H1 (cell line): Measurements from ENCODE around the gene TLR1. TPM values are rescaled to one million over a fixed set of nuclear protein-coding genes. Genes with fewer than 3 reads are reported as not detected.

ENCODE experiments used
- CTCF ChIA-PET: fragments of 300-600 bp; sonication (Branson Sonifier 250); formaldehyde crosslinking; loops from one replicate; lab custom pipeline; 2021; ENCODE audit not compliant: partially characterized antibody; lab: Charles Lee
- POLR2A ChIA-PET: fragments of 300-600 bp; sonication (Branson Sonifier 250); formaldehyde crosslinking; loops from one replicate; lab custom pipeline; 2021; ENCODE audit warnings: inconsistent platforms; ENCODE audit not compliant: partially characterized antibody; lab: Charles Lee
- DNase-seq, 2 experiments: peaks; one replicate each; pipeline versions ENCODE4 v3.0.0 to v3.0.0-alpha.2; 2010 to 2022; ENCODE audit warnings: low spot score in 2 of 2, low read depth in 1 of 2, mixed read lengths in 1 of 2
- FAIRE-seq: peaks from 2 replicates; lab custom pipeline; 2011; peaks lifted over from hg19 to GRCh38; lab: Jason Lieb, UNC
- H2AFZ ChIP-seq: 2 replicates; pipeline ENCODE4 v1.8.1; 2012; ENCODE audit warnings: low read length, inconsistent platforms
- H2AK5ac ChIP-seq: 2 replicates; pipeline ENCODE4 v1.6.1; 2013; ENCODE audit warnings: low read depth, low read length
- H2BK120ac ChIP-seq: replicated peaks from 2 replicates; pipeline ENCODE3; 2013; ENCODE audit warnings: low read depth, low read length, inconsistent platforms
- H2BK12ac ChIP-seq: 2 replicates; pipeline ENCODE4 v1.6.1; 2013; ENCODE audit warnings: low read depth, low read length
- H2BK15ac ChIP-seq: 2 replicates; pipeline ENCODE4 v1.6.1; 2013; ENCODE audit warnings: low read length
- H2BK20ac ChIP-seq: 2 replicates; pipeline ENCODE4 v1.6.1; 2013; ENCODE audit warnings: low read length
- H2BK5ac ChIP-seq: 2 replicates; pipeline ENCODE4 v1.6.1; 2013; ENCODE audit warnings: low read depth, low read length
- H3K14ac ChIP-seq: 2 replicates; pipeline ENCODE4 v1.6.1; 2013; ENCODE audit warnings: inconsistent platforms; ENCODE audit not compliant: insufficient read length
- H3K18ac ChIP-seq: 2 replicates; pipeline ENCODE4 v1.6.1; 2013; ENCODE audit warnings: low read length; ENCODE audit errors: extremely low read depth
- H3K23ac ChIP-seq: 2 replicates; pipeline ENCODE4 v1.6.1; 2013; ENCODE audit warnings: inconsistent platforms; ENCODE audit not compliant: insufficient read length
- H3K23me2 ChIP-seq: 2 replicates; pipeline ENCODE4 v1.6.1; 2013; ENCODE audit warnings: low read depth, low read length
- H3K27ac ChIP-seq: 2 replicates; pipeline ENCODE4 v1.6.1; 2011; ENCODE audit warnings: low read depth, low read length, inconsistent platforms
- H3K27me3 ChIP-seq, 4 experiments: replicated peaks in 1 of 4; 1 replicate in 1 of 4; 2 replicates in 3 of 4; pipeline versions ENCODE4 v1.6.1 to v1.8.1; 2011 to 2013; ENCODE audit warnings: low read length in 3 of 4, mild to moderate bottlenecking in 3 of 4, inconsistent platforms in 2 of 4, mixed read lengths in 2 of 4, moderate library complexity in 1 of 4; ENCODE audit not compliant: control insufficient read depth in 3 of 4, insufficient read depth in 3 of 4; ENCODE audit errors: extremely low read depth in 1 of 4
- H3K36me3 ChIP-seq, 4 experiments: 2 replicates each; pipeline versions ENCODE4 v1.6.1 to v1.8.1; 2011 to 2013; ENCODE audit warnings: mild to moderate bottlenecking in 4 of 4, low read length in 3 of 4, moderate library complexity in 2 of 4, control low read depth in 1 of 4, inconsistent platforms in 1 of 4; ENCODE audit not compliant: insufficient read depth in 4 of 4, control insufficient read depth in 2 of 4
- H3K4ac ChIP-seq: replicated peaks from 2 replicates; pipeline ENCODE3; 2013; ENCODE audit warnings: low read length, low read depth, mixed read lengths, inconsistent platforms; ENCODE audit not compliant: insufficient read length
- H3K4me1 ChIP-seq, 4 experiments: replicated peaks in 1 of 4; 1 replicate in 1 of 4; 2 replicates in 3 of 4; pipeline versions ENCODE4 v1.6.1 to v1.8.1; 2011 to 2013; ENCODE audit warnings: low read length in 3 of 4, inconsistent platforms in 2 of 4, mixed read lengths in 1 of 4; ENCODE audit not compliant: insufficient read depth in 4 of 4, control insufficient read depth in 3 of 4
- H3K4me2 ChIP-seq, 2 experiments: 2 replicates each; pipeline versions ENCODE4 v1.6.1 to v1.8.1; 2011 to 2013; ENCODE audit warnings: low read depth in 2 of 2, low read length in 2 of 2, control low read depth in 1 of 2, inconsistent platforms in 1 of 2, mild to moderate bottlenecking in 1 of 2; ENCODE audit not compliant: insufficient read depth in 1 of 2
- H3K4me3 ChIP-seq, 4 experiments: fragments of 200-600, 300-600 bp in 1 of 4; sonication (generic), shearing (Covaris generic), sonication (Bioruptor Twin) in 1 of 4; 2 replicates each; pipeline versions ENCODE4 v1.5.1 to v1.8.1; 2011 to 2016; ENCODE audit warnings: low read length in 4 of 4, low read depth in 3 of 4, control low read depth in 2 of 4, inconsistent platforms in 2 of 4, mild to moderate bottlenecking in 2 of 4, mixed read lengths in 1 of 4, moderate library complexity in 1 of 4; ENCODE audit not compliant: insufficient read depth in 2 of 4; ENCODE audit errors: extremely low read depth in 1 of 4
- H3K56ac ChIP-seq: replicated peaks from 2 replicates; pipeline ENCODE3; 2013; ENCODE audit warnings: low read depth, mild to moderate bottlenecking, mixed read lengths, low read length, inconsistent platforms; ENCODE audit not compliant: insufficient read length
- H3K79me1 ChIP-seq: 2 replicates; pipeline ENCODE4 v1.6.1; 2013; ENCODE audit warnings: low read depth, low read length, control low read depth
- H3K79me2 ChIP-seq, 2 experiments: 2 replicates each; pipeline versions ENCODE4 v1.6.1 to v1.8.1; 2012 to 2013; ENCODE audit warnings: low read length in 2 of 2, mild to moderate bottlenecking in 2 of 2, inconsistent platforms in 1 of 2; ENCODE audit not compliant: insufficient read depth in 2 of 2, control insufficient read depth in 1 of 2
- H3K9ac ChIP-seq, 4 experiments: replicated peaks in 1 of 4; 1 replicate in 1 of 4; 2 replicates in 3 of 4; pipeline versions ENCODE4 v1.6.1 to v1.8.1; 2011 to 2013; ENCODE audit warnings: low read depth in 3 of 4, low read length in 3 of 4, control low read depth in 2 of 4, mild to moderate bottlenecking in 2 of 4, moderate library complexity in 2 of 4, inconsistent platforms in 1 of 4; ENCODE audit errors: extremely low read depth in 1 of 4
- H3K9me3 ChIP-seq, 2 experiments: 2 replicates each; pipeline versions ENCODE4 v1.6.1 to v1.8.1; 2012 to 2013; ENCODE audit warnings: mild to moderate bottlenecking in 2 of 2, moderate library complexity in 2 of 2, control low read depth in 1 of 2, inconsistent platforms in 1 of 2, low read depth in 1 of 2, low read length in 1 of 2, mixed read lengths in 1 of 2; ENCODE audit not compliant: insufficient read depth in 2 of 2
- H4K20me1 ChIP-seq, 2 experiments: replicated peaks in 1 of 2; 2 replicates each; pipeline versions ENCODE3 to v1.8.1; 2011 to 2013; ENCODE audit warnings: inconsistent platforms in 2 of 2, low read length in 2 of 2, mild to moderate bottlenecking in 1 of 2; ENCODE audit not compliant: insufficient read depth in 2 of 2, control insufficient read depth in 1 of 2
- H4K5ac ChIP-seq: 2 replicates; pipeline ENCODE4 v1.6.1; 2013; ENCODE audit warnings: low read length, low read depth, mixed read lengths, inconsistent platforms; ENCODE audit not compliant: insufficient read length
- H4K8ac ChIP-seq: 2 replicates; pipeline ENCODE4 v1.8.0; 2013; ENCODE audit warnings: mild to moderate bottlenecking, moderate library complexity, low read length, inconsistent platforms; ENCODE audit not compliant: insufficient read depth; ENCODE audit errors: extremely low read depth
- H4K91ac ChIP-seq: replicated peaks from 2 replicates; pipeline ENCODE3; 2013; ENCODE audit warnings: low read length, mixed read lengths, inconsistent platforms; ENCODE audit not compliant: insufficient read length
- GTF2F1 ChIP-seq: IDR thresholded peaks from 2 replicates; pipeline ENCODE4 v1.6.1; 2012; ENCODE audit warnings: low read depth, low read length, improper control_type of control experiment, borderline replicate concordance
- HDAC6 ChIP-seq: IDR thresholded peaks from one replicate; pipeline ENCODE4 v1.7.1; 2012; ENCODE audit warnings: low read depth, mild to moderate bottlenecking, inconsistent platforms, low read length, moderate library complexity
- JUND ChIP-seq: IDR thresholded peaks from 2 replicates; pipeline ENCODE4 v1.6.1; 2011; ENCODE audit warnings: mild to moderate bottlenecking, improper control_type of control experiment, low read length
- KDM5A ChIP-seq: fragments of 200-600 bp; IDR thresholded peaks from 2 replicates; pipeline ENCODE4 v1.7.1; 2012; ENCODE audit warnings: mild to moderate bottlenecking, low read length, inconsistent platforms, mixed read lengths
- RBBP5 ChIP-seq: IDR thresholded peaks from 2 replicates; pipeline ENCODE4 v1.7.1; 2012; ENCODE audit warnings: low read depth, mild to moderate bottlenecking, inconsistent platforms, low read length, moderate library complexity, borderline replicate concordance
- RFX5 ChIP-seq: IDR thresholded peaks from 2 replicates; pipeline ENCODE4 v1.6.1; 2011; ENCODE audit warnings: low read depth, low read length, improper control_type of control experiment, borderline replicate concordance
- RNF2 ChIP-seq: fragments of 200-900, 300-1000 bp; sonication (generic); IDR thresholded peaks from 2 replicates; pipeline ENCODE4 v1.7.1; 2016; ENCODE audit warnings: borderline replicate concordance, low read depth, mild to moderate bottlenecking, antibody characterized with exemption, low read length; ENCODE audit not compliant: poor library complexity, severe bottlenecking; ENCODE audit errors: missing control alignments
- SIX5 ChIP-seq: IDR thresholded peaks from 2 replicates; pipeline ENCODE4 v1.6.1; 2011; ENCODE audit warnings: mild to moderate bottlenecking, low read depth, low read length
- SP1 ChIP-seq: IDR thresholded peaks from 2 replicates; pipeline ENCODE4 v1.6.1; 2011; ENCODE audit warnings: low read depth, low read length
- SUZ12 ChIP-seq: fragments of 200-600 bp; sonication (generic); IDR thresholded peaks from 2 replicates; pipeline ENCODE4 v1.6.1; 2012; ENCODE audit warnings: mild to moderate bottlenecking, inconsistent platforms, low read length, moderate library complexity, mixed read lengths
- TAF1 ChIP-seq: IDR thresholded peaks from 2 replicates; pipeline ENCODE4 v1.6.1; 2011; ENCODE audit warnings: mild to moderate bottlenecking, low read depth, low read length
- TEAD4 ChIP-seq: IDR thresholded peaks from 2 replicates; pipeline ENCODE4 v1.6.1; 2012; ENCODE audit warnings: low read depth, low read length, inconsistent platforms, mixed read lengths
- USF2 ChIP-seq: IDR thresholded peaks from 2 replicates; pipeline ENCODE4 v1.6.1; 2011; ENCODE audit warnings: low read length, improper control_type of control experiment
- YY1 ChIP-seq: IDR thresholded peaks from 2 replicates; pipeline ENCODE4 v1.6.1; 2011; ENCODE audit warnings: low read depth, mild to moderate bottlenecking, low read length
- WGBS, 2 experiments: shearing (Covaris generic) in 1 of 2; methylation state at CpG; one replicate each; pipeline versions ENCODE4 v1.1.6 to v1.1.7; 2013 to 2015; ENCODE audit warnings: low lambda C conversion rate in 2 of 2, mixed read lengths in 2 of 2, inconsistent platforms in 1 of 2, low coverage in 1 of 2, missing lambda C conversion rate in 1 of 2; ENCODE audit not compliant: insufficient replicate concordance in 2 of 2, insufficient coverage in 1 of 2, insufficient read length in 1 of 2; ENCODE audit errors: extremely low coverage in 1 of 2, missing lambda C conversion rate in 1 of 2; 5-methylcytosine and 5-hydroxymethylcytosine counted together
- polyA plus RNA-seq, 7 experiments: library from polyadenylated mRNA; depleted of rRNA in 3 of 7; stranded (reverse) in 5 of 7; unstranded in 2 of 7; fragments of >200 nt in 5 of 7; fragments of 200-250 nt in 2 of 7; gene quantifications; 1 replicate in 5 of 7; 2 replicates in 1 of 7; 4 replicates in 1 of 7; pipeline versions ENCODE4 v1.2.1 to v1.2.3, GENCODE V29; 2011 to 2013; ENCODE audit warnings: missing spikeins in 2 of 7, mixed read lengths in 2 of 7
- total RNA-seq: library from RNA; stranded (reverse); fragmentation: NEBNext Ultra II Directional; extraction: Animal tissue kit (Norgen Biotek cat#: 25700); gene quantifications from 2 replicates; pipeline ENCODE4 v1.2.1, GENCODE V29; 2021

Gene TLR1
- total and polyA plus RNA-seq, 2 of the 8 experiments (the other 6 are each of a cell fraction or from before 2014, with no cell fraction given): not detected

- Histone ChIP-seq H3K23ac (no peak overlapping the region), H4K20me1 (no peaks in the 10 kb centered on the region), H3K79me1 (no peaks in the 10 kb centered on the region), H3K4me2 (no peak overlapping the region), H3K9me3 (no peaks in the 10 kb centered on the region), H3K4me3 (no peak overlapping the region), H3K56ac (no peak overlapping the region), H3K27me3 (no peaks in the 10 kb centered on the region), H4K91ac (no peak overlapping the region), H3K36me3 (no peaks in the 10 kb centered on the region), H2BK120ac (no peak overlapping the region), H3K18ac (no peak overlapping the region), H3K23me2 (no peaks in the 10 kb centered on the region), H3K4ac (no peak overlapping the region), H3K4me1 (no peaks in the 10 kb centered on the region), H4K5ac (no peak overlapping the region), H3K14ac (no peak overlapping the region), H2BK20ac (no peak overlapping the region), H3K27ac (no peak overlapping the region), H2BK12ac (no peak overlapping the region), H3K9ac (no peak overlapping the region), H3K79me2 (no peaks in the 10 kb centered on the region), H4K8ac (no peak overlapping the region), H2BK15ac (no peak overlapping the region), H2AK5ac (no peak overlapping the region), H2AFZ (no peak overlapping the region), H2BK5ac (no peak overlapping the region)
- DNase-seq (no peak), FAIRE-seq (no peak)
- 88% methylated on average over 4 of the region's 4 CpGs; no CpG with 5 or more reads in 1 of the 2 experiments for WGBS, 2 experiments
- CTCF ChIA-PET: interaction anchor here (0.6 to 2.3 kb wide), 10 partner anchors 9 to 915 kb away, joined by 3 to 10 read pairs (median 4); partner anchors contain the start of genes TLR10 and TLR6
- POLR2A ChIA-PET: interaction anchor here (0.6 kb wide), 1 partner anchor 168 kb away, joined by 3 read pairs; no protein-coding TSS in a partner anchor
- no peak for TF ChIP-seq USF2
- TF ChIP-seq SP1: no peak
- no peak for TF ChIP-seq SIX5
- TF ChIP-seq RBBP5: no peak
- no peak for TF ChIP-seq SUZ12
- TF ChIP-seq YY1: no peak
- TF ChIP-seq TEAD4: no peak
- no peak for TF ChIP-seq RNF2
- TF ChIP-seq TAF1: no peak
- no peak for TF ChIP-seq HDAC6
- no peak for TF ChIP-seq RFX5
- no peak for TF ChIP-seq JUND
- TF ChIP-seq GTF2F1: no peak
- TF ChIP-seq KDM5A: no peak
Measured at GRCh38 chr4:38834570-38834969, 30.0 kb upstream of the TLR1 start.
